ENCODE measurements around the gene KHNYN.

DNA sequence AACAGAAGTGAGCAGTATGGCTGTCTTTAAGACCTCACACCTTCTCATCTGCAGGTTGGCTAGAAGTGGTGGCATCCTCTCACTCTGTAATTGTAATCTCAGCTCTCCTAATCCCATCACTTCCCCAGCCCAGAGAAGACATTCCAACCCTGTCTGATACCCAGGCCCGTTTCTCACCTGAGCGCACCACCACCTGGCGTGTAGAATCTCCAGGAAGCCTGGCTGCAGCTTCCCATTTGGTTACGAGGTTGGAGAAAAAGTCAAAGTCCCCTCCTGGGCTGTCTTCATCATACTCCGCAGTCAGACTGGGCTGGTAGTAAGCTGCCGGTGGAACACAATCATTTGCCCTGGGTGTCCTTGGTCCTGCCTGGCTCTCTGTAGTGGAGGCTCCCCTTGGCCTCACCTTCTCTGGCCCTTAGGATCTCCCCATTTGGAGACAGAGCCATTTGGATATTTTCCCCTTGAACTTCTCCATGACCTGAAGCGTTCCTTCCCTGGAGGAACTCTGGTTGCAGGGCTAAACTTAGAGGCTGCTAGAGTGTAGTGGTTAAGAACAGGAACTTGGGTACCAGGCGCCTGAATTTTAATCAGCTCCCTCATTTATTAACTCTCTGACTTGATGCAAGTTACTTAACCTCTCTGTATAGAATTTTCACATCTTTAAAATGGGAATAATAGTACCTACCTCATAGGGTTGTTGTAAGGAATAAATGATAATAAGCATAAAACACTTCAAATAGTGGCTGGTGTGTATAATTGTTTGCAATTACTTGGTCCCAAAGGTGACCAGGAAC is 11.0 kb downstream of the KHNYN start:
- TF ChIP-seq, protein P1, sequence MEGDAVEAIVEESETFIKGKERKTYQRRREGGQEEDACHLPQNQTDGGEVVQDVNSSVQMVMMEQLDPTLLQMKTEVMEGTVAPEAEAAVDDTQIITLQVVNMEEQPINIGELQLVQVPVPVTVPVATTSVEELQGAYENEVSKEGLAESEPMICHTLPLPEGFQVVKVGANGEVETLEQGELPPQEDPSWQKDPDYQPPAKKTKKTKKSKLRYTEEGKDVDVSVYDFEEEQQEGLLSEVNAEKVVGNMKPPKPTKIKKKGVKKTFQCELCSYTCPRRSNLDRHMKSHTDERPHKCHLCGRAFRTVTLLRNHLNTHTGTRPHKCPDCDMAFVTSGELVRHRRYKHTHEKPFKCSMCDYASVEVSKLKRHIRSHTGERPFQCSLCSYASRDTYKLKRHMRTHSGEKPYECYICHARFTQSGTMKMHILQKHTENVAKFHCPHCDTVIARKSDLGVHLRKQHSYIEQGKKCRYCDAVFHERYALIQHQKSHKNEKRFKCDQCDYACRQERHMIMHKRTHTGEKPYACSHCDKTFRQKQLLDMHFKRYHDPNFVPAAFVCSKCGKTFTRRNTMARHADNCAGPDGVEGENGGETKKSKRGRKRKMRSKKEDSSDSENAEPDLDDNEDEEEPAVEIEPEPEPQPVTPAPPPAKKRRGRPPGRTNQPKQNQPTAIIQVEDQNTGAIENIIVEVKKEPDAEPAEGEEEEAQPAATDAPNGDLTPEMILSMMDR (IDR thresholded peaks at IDR 0.05), result no peak
- no peak for TF ChIP-seq POLR2A (IDR thresholded peaks at IDR 0.05)
